ENCODE measurements around the gene PBRM1.

The PBRM1 gene

DNA sequence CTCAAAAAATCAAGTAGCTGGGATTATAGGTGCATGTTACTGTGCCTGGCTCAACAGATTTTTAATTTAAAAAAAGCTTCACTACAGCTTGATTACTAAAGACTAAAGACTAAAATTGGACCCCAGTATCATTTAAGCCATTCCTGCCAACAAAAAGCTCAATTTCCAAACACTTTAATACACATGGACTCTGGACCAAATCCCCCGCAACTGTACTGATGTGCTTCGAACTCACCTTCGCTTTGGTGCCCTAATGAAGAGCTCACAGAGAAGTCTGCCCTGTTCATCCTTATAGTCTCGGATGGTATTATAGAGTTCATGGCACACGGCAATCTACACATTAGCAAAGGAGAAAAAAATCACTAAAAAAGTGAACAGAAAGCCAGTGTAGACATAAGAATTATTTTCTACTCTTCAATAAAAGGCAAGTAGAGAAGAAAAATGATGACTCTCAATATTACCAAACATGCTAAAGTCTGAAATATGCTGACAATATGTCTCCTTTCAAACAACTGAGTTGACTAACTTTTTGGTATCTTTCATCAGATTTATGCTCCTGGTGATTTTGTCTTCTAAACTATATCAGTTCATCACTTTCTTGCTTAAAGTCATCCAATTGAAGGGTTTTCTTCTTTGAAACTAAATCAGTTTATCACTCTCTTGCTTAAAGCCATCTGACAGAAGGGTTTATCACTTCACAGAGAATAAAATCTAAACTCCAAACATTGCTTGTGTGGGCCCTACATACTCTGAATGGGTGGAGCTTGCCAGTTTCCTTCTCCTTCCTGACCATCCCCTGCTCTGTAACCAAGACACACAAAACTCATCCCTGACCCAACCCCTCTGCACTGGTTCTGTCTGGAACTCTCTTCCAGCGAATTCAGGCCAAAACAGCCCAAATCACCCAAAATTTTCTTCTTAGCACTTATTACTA is 7.2 kb downstream of the PBRM1 start:
- TF ChIP-seq, protein P1, sequence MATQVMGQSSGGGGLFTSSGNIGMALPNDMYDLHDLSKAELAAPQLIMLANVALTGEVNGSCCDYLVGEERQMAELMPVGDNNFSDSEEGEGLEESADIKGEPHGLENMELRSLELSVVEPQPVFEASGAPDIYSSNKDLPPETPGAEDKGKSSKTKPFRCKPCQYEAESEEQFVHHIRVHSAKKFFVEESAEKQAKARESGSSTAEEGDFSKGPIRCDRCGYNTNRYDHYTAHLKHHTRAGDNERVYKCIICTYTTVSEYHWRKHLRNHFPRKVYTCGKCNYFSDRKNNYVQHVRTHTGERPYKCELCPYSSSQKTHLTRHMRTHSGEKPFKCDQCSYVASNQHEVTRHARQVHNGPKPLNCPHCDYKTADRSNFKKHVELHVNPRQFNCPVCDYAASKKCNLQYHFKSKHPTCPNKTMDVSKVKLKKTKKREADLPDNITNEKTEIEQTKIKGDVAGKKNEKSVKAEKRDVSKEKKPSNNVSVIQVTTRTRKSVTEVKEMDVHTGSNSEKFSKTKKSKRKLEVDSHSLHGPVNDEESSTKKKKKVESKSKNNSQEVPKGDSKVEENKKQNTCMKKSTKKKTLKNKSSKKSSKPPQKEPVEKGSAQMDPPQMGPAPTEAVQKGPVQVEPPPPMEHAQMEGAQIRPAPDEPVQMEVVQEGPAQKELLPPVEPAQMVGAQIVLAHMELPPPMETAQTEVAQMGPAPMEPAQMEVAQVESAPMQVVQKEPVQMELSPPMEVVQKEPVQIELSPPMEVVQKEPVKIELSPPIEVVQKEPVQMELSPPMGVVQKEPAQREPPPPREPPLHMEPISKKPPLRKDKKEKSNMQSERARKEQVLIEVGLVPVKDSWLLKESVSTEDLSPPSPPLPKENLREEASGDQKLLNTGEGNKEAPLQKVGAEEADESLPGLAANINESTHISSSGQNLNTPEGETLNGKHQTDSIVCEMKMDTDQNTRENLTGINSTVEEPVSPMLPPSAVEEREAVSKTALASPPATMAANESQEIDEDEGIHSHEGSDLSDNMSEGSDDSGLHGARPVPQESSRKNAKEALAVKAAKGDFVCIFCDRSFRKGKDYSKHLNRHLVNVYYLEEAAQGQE (IDR thresholded peaks at IDR 0.05; ENCODE audit: insufficient read depth in 1 of 2, low read depth in 2 of 2, low read length in 2 of 2) = no peak
- no peak for TF ChIP-seq SIN3A (IDR thresholded peaks at IDR 0.05; ENCODE audit: borderline replicate concordance, insufficient read depth, low read length)
- no peak for TF ChIP-seq FOXP2 (optimal IDR thresholded peaks at IDR 0.05; ENCODE audit: borderline replicate concordance, extremely low read depth, extremely low read length, insufficient read depth)
- TF ChIP-seq TAF1 (IDR thresholded peaks at IDR 0.05; ENCODE audit: borderline replicate concordance, insufficient read depth, low read length) = no peak
- no peak for TF ChIP-seq POLR2AphosphoS5 (IDR thresholded peaks at IDR 0.05; ENCODE audit: low read depth, low read length)

DNA sequence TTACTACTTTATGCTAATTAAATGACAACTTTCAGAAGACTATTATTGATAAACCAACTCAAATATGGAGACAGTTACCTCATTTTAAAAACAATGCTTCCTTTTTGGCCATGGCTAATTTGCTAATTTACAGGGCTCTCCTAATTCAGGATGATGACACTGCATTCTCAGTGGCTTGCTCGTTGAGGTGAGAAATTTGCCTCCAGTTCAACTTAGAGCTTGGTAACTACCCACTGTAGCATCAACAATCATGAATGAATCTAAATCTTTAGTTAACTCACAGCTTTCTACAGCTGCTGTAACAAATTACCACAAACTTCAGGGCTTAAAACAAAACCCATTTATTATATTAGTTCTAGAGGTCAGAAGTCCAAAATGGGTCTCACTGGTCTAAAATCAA is 14.0 kb downstream of the PBRM1 start:
- TF ChIP-seq TAF1 (IDR thresholded peaks at IDR 0.05; ENCODE audit: borderline replicate concordance, insufficient read depth, low read length) = no peak
- TF ChIP-seq, protein P1 (IDR thresholded peaks at IDR 0.05; ENCODE audit: insufficient read depth in 1 of 2, low read depth in 2 of 2, low read length in 2 of 2) = no peak
- TF ChIP-seq POLR2AphosphoS5 (IDR thresholded peaks at IDR 0.05; ENCODE audit: low read depth, low read length) = no peak
- TF ChIP-seq SIN3A (IDR thresholded peaks at IDR 0.05; ENCODE audit: borderline replicate concordance, insufficient read depth, low read length) = no peak
- no peak for TF ChIP-seq FOXP2 (optimal IDR thresholded peaks at IDR 0.05; ENCODE audit: borderline replicate concordance, extremely low read depth, extremely low read length, insufficient read depth)

DNA sequence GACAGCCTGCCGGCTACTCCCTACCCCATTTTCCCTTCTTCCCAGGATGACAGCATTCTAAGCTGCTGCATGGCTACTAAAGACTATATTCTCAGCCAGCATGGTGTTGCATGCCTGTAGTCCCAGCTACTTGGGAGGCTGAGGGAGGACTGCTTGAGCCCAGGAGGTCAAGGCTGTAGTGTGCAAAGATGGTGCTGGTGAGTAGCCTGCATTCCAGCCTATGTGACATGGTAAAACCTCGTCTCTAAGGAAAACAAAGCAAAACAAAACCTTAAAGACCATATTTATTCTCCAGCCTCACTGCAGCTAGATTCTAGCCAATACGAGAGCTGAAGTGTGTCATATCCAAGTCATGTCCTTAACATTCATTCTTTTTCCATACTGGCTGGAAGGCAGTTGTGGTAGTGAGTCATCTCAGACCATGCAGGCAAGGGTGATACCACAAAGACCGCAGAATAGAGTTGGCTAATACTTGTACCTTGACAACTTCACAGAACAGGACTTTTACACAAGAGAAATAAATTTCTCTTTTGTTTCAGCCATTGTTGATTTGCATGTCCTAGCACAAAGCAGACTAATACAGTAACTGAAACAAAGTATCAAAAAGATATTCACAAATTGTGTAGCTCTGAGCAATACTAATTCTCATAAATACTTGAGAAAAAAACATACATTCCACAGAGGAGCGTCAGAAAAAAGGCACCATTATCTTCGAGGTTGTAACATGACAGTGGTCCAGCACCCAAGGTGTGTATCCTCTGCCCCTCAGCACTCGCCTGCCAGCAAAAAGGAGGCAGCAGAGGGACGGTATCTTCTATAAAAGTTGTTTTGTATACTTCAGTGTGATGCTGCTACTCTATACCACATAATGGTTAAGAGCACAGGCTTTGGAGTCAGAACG is 14.8 kb downstream of the PBRM1 start:
- no peak for TF ChIP-seq TAF1 (IDR thresholded peaks at IDR 0.05; ENCODE audit: borderline replicate concordance, insufficient read depth, low read length)
- TF ChIP-seq POLR2AphosphoS5 (IDR thresholded peaks at IDR 0.05; ENCODE audit: low read depth, low read length) = no peak
- TF ChIP-seq, protein P1 (IDR thresholded peaks at IDR 0.05; ENCODE audit: insufficient read depth in 1 of 2, low read depth in 2 of 2, low read length in 2 of 2) = no peak
- no peak for TF ChIP-seq FOXP2 (optimal IDR thresholded peaks at IDR 0.05; ENCODE audit: borderline replicate concordance, extremely low read depth, extremely low read length, insufficient read depth)

DNA sequence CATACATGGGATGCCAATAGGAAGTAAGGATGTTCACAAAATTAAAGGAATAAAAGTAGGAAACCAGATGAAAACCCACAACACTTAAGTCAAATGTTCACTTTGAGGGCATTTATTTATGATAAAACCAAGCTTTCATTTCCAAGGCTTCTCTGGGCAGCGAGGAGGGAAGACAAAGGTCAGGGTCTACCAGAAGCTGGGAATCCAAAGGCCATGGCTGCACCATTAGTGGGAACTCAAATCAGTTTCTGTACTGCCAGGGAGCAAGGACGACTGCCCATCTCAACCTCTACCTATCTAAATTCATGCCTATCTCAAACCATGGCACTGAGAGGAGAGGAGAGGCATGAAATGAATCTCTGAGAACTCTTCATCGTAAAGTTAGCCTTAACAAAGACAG is 22.6 kb downstream of the PBRM1 start:
- TF ChIP-seq TAF1 (IDR thresholded peaks at IDR 0.05; ENCODE audit: borderline replicate concordance, insufficient read depth, low read length) = no peak
- TF ChIP-seq FOXP2 (optimal IDR thresholded peaks at IDR 0.05; ENCODE audit: borderline replicate concordance, extremely low read depth, extremely low read length, insufficient read depth) = no peak
- no peak for TF ChIP-seq POLR2AphosphoS5 (IDR thresholded peaks at IDR 0.05; ENCODE audit: low read depth, low read length)
- TF ChIP-seq, protein P1 (IDR thresholded peaks at IDR 0.05; ENCODE audit: insufficient read depth in 1 of 2, low read depth in 2 of 2, low read length in 2 of 2) = no peak
- TF ChIP-seq SIN3A (IDR thresholded peaks at IDR 0.05; ENCODE audit: borderline replicate concordance, insufficient read depth, low read length) = no peak
